Fibroblast of lung (primary cell): ENCODE data around the gene ASIC4. TPM values are rescaled to one million over a fixed set of nuclear protein-coding genes. Genes with fewer than 3 reads are reported as not detected.

Experiments
- DNase-seq, 2 donors: peaks; one replicate each; pipeline versions ENCODE4 v3.0.0 to v3.0.0-alpha.2; 2010; ENCODE audit warnings: low read depth in 2 of 2
- H2AFZ ChIP-seq: 2 replicates; pipeline ENCODE4 v1.5.1; 2012; ENCODE audit warnings: low read length, control low read depth, inconsistent platforms
- H3K27ac ChIP-seq: 2 replicates; pipeline ENCODE4 v1.5.1; 2011; ENCODE audit warnings: low read length, control low read depth; ENCODE audit not compliant: insufficient read depth
- H3K27me3 ChIP-seq: 2 replicates; pipeline ENCODE4 v1.5.1; 2011; ENCODE audit warnings: mild to moderate bottlenecking, low read length; ENCODE audit not compliant: control insufficient read depth, insufficient read depth
- H3K36me3 ChIP-seq: 2 replicates; pipeline ENCODE4 v1.5.1; 2011; ENCODE audit warnings: low read length; ENCODE audit not compliant: control insufficient read depth, insufficient read depth
- H3K4me1 ChIP-seq: 2 replicates; pipeline ENCODE4 v1.5.1; 2011; ENCODE audit warnings: low read length; ENCODE audit not compliant: control insufficient read depth, insufficient read depth; ENCODE audit errors: extremely low read depth
- H3K4me2 ChIP-seq: 2 replicates; pipeline ENCODE4 v1.5.1; 2011; ENCODE audit warnings: low read length, control low read depth; ENCODE audit not compliant: insufficient read depth; ENCODE audit errors: extremely low read depth
- H3K4me3 ChIP-seq, 4 experiments: fragments of 200-600 bp in 1 of 4; sonication (generic) in 1 of 4; replicated peaks in 1 of 4; 2 replicates each; pipeline ENCODE4 v1.5.1; 2011 to 2016; ENCODE audit warnings: low read length in 4 of 4, low read depth in 3 of 4, mild to moderate bottlenecking in 3 of 4, control low read depth in 2 of 4, inconsistent platforms in 1 of 4, mixed read lengths in 1 of 4; ENCODE audit not compliant: insufficient read depth in 1 of 4; ENCODE audit errors: control extremely low read depth in 1 of 4
- H3K79me2 ChIP-seq: 2 replicates; pipeline ENCODE4 v1.5.1; 2012; ENCODE audit warnings: mild to moderate bottlenecking, low read length, inconsistent platforms; ENCODE audit not compliant: control insufficient read depth, insufficient read depth
- H3K9ac ChIP-seq: 2 replicates; pipeline ENCODE4 v1.5.1; 2011; ENCODE audit warnings: mild to moderate bottlenecking, low read length, control low read depth; ENCODE audit not compliant: insufficient read depth
- H3K9me3 ChIP-seq: 2 replicates; pipeline ENCODE4 v1.5.1; 2012; ENCODE audit warnings: low read depth, low read length; ENCODE audit not compliant: control insufficient read depth, insufficient read depth
- H4K20me1 ChIP-seq: 2 replicates; pipeline ENCODE4 v1.5.1; 2011; ENCODE audit warnings: low read length; ENCODE audit not compliant: control insufficient read depth, insufficient read depth; ENCODE audit errors: extremely low read depth
- EZH2 ChIP-seq: IDR thresholded peaks from 2 replicates; pipeline ENCODE4 v1.5.1; 2012; ENCODE audit warnings: low read length, control low read depth, mild to moderate bottlenecking; ENCODE audit errors: missing control alignments
- polyA plus RNA-seq, 2 donors: library from polyadenylated mRNA; depleted of rRNA in 1 of 2; stranded (reverse) in 1 of 2; unstranded in 1 of 2; fragments of >200 nt; gene quantifications; 2 replicates each; pipeline ENCODE4 v1.2.1, GENCODE V29; 2011 to 2012; ENCODE audit warnings: missing spikeins in 1 of 2
- total RNA-seq: library from RNA; depleted of rRNA; stranded (reverse); fragments of >200 nt; gene quantifications from 2 replicates; pipeline ENCODE4 v1.2.1, GENCODE V29; 2014
- TF ChIP-seq, protein P1 (sequence below), 2 donors: IDR thresholded peaks in 1 of 2; conservative IDR thresholded peaks in 1 of 2; 1 replicate in 1 of 2; 2 replicates in 1 of 2; pipeline ENCODE4 v1.5.1; 2011 to 2012; ENCODE audit warnings: low read length in 2 of 2, control low read depth in 1 of 2, inconsistent platforms in 1 of 2, low read depth in 1 of 2, mild to moderate bottlenecking in 1 of 2

The ASIC4 gene
- total and polyA plus RNA-seq, 2 donors (not counting 1 experiment from before 2014, with no cell fraction given): 0.33 TPM; not detected in 1

DNA sequence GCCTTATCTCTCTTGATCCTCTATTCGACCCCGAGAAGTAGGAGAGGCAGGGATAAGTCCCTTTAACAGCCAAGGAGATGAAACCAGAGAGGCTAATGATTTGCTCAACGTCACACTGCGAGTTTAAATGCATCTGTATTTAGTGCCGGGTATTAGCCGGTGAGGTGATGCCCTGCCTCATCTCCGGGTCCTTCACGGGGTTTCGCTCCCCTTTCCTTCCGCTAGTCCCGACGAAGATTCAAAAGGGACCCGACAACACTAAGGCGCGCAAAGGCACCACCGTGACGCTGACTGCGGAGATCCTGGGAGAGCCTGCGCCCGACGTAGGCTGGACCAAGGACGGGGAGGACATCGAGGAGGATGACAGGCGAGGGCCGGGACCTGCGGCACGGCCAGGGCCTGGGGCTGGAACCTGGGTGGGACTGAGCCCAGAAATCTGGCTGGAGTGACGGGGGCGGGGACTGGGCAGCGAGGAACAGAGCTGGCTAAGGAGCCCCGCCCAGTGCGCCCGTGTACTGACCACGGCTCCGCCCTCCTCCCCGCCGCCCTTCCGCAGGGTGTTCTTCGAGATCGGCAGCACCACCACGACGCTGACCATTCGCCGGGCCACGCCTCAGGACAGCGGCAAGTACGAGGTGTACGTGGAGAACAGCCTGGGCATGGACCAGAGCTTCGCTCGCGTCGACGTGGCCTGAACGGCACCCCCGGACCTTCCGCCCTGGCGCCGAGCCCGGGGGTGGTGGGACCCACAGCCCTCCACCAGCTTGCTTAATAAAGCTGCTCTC lies 16.6 kb upstream of the ASIC4 start:
- Histone ChIP-seq H4K20me1 (no peaks in the 10 kb centered on the region), H2AFZ (peak overlapping the region; percentile 46), H3K79me2 (peaks cover 6% of the 10 kb centered on the region), H3K4me3 (peak overlapping the region; percentile 53 to 90 (median 80)), H3K9ac (peak overlapping the region; percentile 58), H3K27ac (peak overlapping the region; percentile 78), H3K9me3 (no peaks in the 10 kb centered on the region), H3K27me3 (peaks cover 17% of the 10 kb centered on the region), H3K4me2 (peak overlapping the region; percentile 92), H3K4me1 (peaks cover 9% of the 10 kb centered on the region), H3K36me3 (peaks cover 4% of the 10 kb centered on the region)
- TF ChIP-seq, protein P1, sequence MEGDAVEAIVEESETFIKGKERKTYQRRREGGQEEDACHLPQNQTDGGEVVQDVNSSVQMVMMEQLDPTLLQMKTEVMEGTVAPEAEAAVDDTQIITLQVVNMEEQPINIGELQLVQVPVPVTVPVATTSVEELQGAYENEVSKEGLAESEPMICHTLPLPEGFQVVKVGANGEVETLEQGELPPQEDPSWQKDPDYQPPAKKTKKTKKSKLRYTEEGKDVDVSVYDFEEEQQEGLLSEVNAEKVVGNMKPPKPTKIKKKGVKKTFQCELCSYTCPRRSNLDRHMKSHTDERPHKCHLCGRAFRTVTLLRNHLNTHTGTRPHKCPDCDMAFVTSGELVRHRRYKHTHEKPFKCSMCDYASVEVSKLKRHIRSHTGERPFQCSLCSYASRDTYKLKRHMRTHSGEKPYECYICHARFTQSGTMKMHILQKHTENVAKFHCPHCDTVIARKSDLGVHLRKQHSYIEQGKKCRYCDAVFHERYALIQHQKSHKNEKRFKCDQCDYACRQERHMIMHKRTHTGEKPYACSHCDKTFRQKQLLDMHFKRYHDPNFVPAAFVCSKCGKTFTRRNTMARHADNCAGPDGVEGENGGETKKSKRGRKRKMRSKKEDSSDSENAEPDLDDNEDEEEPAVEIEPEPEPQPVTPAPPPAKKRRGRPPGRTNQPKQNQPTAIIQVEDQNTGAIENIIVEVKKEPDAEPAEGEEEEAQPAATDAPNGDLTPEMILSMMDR (conservative IDR thresholded peaks at IDR 0.05 in 1 of 2, IDR thresholded peaks at IDR 0.05 in 1 of 2; ENCODE audit: low read depth in 1 of 2, low read length in 2 of 2): no peak
- TF ChIP-seq EZH2: no peak
- DNase-seq: peak; percentile 80 to 86

DNA sequence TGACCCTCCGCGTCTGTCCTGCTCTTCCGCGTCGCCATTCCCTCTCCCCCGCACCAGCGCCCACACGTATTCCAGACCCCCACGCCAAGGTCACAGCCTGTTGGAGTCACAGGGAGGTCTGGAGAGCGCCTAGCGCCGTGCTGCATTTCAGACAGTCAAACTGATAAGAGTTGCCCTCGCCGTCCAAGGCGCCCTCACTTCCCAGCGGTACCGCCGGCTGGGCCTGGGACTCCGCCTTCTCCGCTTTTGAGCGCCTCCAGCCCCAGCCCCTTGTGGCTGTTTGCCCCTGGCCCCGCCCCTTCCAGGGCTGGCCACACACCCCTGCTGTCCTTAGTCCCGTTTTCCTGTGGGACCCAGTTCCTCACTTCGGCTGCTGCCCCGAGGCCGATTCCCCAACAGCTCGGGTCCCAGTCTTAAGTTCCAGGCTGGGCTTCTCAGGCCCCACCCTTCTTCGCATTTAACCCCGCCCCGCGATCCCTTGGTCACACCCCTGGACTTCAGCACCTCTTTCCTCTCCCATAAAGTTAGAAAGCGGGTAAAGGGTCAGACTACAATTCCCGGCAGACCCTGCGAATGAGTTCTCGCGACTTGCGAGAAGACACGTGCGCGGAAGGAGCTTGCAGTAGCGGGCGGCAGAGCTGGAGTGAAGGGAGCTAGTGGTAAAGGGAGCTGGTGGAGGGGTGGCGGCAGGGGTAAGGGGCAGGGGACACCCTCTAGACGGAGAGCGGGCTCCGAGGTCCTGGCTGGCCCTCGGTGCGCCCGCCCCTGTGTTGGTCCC lies 15.8 kb upstream of the ASIC4 start, which contains the start of gene GMPPA:
TSS of gene GMPPA (plus strand) at position 612 of the 778 bp plus-strand sequence. CDS start 1,085 bp downstream, outside the sequence.
- Histone ChIP-seq H3K36me3 (peaks cover 4% of the 10 kb centered on the region), H3K79me2 (peaks cover 6% of the 10 kb centered on the region), H3K9me3 (no peaks in the 10 kb centered on the region), H2AFZ (peak within 1 kb of the TSS; percentile 46), H3K4me2 (peak within 1 kb of the TSS; percentile 92), H3K27ac (peak within 1 kb of the TSS; percentile 78), H3K27me3 (peaks cover 17% of the 10 kb centered on the region), H3K4me3 (peak within 1 kb of the TSS; percentile 53 to 90 (median 80)), H4K20me1 (no peaks in the 10 kb centered on the region), H3K9ac (peak within 1 kb of the TSS; percentile 69), H3K4me1 (peaks cover 9% of the 10 kb centered on the region)
- no peak for TF ChIP-seq EZH2
- TF ChIP-seq, protein P1 (conservative IDR thresholded peaks at IDR 0.05 in 1 of 2, IDR thresholded peaks at IDR 0.05 in 1 of 2; ENCODE audit: low read depth in 1 of 2, low read length in 2 of 2): no peak
- DNase-seq: peak; percentile 99

DNA sequence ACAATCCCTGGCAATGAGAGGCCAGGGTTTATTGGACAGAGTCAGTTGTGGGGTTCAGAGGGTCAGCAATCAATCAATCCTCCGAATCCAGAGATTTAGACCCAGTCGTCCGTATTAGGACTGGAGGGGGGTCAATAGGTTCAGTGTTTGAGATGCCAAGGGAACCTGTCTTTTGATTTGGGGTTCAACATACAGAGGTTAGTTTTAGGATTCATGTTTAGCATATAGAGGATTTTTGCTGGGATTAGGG lies 15.3 kb upstream of the ASIC4 start:
- Histone ChIP-seq H3K36me3 (peaks cover 4% of the 10 kb centered on the region), H3K9ac (peak overlapping the region; percentile 69), H4K20me1 (no peaks in the 10 kb centered on the region), H3K27ac (peak overlapping the region; percentile 78), H3K9me3 (no peaks in the 10 kb centered on the region), H3K4me3 (peak overlapping the region; percentile 53 to 90 (median 80)), H3K4me2 (peak overlapping the region; percentile 89), H3K27me3 (peaks cover 17% of the 10 kb centered on the region), H3K79me2 (peaks cover 6% of the 10 kb centered on the region), H2AFZ (peak overlapping the region; percentile 2), H3K4me1 (peaks cover 9% of the 10 kb centered on the region)
- no peak for DNase-seq
- TF ChIP-seq, protein P1 (conservative IDR thresholded peaks at IDR 0.05 in 1 of 2, IDR thresholded peaks at IDR 0.05 in 1 of 2; ENCODE audit: low read depth in 1 of 2, low read length in 2 of 2): no peak
- no peak for TF ChIP-seq EZH2
